ENCODE data around the gene EVI2A.
"Not testable (repeated sequence)": the region's sequence is repeated elsewhere in the genome, so short reads cannot be mapped to it uniquely, and the experiment has no call there.

The EVI2A gene, protein sequence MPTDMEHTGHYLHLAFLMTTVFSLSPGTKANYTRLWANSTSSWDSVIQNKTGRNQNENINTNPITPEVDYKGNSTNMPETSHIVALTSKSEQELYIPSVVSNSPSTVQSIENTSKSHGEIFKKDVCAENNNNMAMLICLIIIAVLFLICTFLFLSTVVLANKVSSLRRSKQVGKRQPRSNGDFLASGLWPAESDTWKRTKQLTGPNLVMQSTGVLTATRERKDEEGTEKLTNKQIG

DNA sequence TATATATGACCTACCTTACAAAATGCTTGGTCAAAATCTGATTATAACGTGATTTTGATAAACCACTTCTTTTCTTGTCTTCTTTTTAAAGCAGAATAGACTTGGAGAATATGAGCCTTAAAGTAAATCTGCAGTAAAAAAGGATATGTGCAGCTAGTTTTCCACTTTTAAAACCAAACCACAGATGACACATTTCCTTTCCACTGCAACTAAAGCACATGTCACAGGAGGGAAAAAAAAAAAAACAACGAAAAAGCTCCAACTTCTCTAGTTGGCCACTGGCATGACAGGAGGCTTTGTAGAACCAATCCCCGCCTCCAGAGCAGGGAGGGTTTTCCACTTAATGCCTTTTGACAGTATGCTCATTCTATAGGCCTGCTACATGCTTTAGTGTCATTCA is at the start of gene EVI2A:
TSS of gene EVI2A (minus strand) at position 142 of the 400 bp plus-strand sequence. CDS start 2,609 bp downstream, outside the sequence.
- DNase-seq, result peak in 8 of 14 donors; percentile 7 to 47 (median 24)

DNA sequence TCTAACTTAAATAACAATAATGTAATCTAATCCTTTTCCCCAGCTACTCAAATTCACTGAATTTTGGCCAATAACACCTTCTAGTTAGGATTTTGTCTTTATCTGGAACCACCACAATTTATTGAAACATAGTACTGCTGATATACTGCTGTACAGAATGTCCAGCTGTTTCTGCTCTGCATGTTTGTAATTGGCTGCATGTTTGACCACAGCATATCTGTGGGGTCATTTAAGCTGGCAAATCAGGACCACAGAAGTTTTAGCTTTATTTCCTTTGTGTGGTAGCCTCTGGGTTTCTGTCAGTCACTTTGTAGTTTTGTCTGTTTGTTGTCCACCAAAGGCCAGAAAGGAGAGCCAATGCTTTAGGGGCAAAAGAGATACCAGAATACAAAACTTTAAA is 47.8 kb upstream of the EVI2A start:
- no peak for DNase-seq

DNA sequence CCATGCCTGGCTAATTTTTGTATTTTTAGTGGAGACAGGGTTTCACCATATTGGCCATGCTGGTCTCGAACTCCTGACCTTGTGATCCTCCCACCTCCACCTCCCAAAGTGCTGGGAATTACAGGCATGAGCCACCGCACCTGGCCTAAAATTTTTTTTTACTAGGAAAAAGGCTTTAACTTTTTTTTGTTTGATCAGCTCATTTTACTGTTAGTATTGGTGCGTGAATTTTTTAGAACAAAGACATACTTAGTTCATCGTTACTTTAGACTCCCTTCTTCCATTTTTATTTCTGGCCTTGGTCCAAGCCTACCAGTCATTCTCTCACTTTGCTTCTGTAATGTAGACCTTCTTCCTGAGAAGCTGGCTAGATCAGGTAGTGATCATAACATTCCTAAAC is 44.7 kb upstream of the EVI2A start:
- DNase-seq, result no peak

DNA sequence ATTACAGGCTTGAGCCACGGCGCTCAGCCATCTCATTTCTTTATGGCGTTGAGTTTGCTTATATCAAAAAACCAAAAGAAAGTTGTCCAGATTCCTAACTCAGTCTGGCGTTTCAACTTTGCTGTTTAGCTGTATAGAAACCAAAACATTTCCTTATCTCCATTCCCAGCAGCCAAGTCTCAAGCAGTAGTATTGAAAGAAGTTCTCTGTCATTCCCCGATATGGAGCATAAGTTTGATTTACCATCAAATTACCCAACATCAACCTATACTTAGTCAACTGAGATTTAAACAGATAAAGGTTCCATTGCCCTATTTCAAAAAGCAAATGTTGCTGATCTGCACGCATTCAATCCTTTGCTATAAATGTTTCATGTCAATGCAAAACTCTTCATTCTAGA is 42.6 kb upstream of the EVI2A start:
- no peak for DNase-seq

DNA sequence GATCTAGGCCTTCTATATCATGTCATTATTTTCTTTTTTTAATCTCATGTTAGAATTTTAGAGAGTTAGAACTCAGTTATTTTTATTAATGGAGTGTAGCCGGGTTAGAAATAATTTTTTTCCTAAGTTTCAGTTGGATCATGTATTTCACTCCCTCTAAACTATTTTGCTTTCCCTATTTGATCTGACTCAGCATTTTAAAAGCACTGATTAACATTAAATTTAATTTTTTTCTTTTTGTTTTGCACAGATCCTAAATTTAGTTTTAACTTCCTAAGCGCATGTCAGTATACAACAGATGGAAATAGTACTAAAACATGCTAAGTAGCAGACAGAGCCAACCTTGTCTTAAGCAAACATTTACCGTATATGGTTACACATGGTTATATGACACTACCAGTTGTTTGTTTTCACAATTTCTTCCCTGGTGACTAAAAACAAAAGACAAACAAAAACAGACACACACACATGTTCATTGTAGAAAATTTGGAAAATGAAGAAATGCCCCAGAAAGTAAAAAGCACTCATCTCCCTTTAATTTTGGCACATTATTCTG is 36.5 kb upstream of the EVI2A start:
- DNase-seq, result no peak

DNA sequence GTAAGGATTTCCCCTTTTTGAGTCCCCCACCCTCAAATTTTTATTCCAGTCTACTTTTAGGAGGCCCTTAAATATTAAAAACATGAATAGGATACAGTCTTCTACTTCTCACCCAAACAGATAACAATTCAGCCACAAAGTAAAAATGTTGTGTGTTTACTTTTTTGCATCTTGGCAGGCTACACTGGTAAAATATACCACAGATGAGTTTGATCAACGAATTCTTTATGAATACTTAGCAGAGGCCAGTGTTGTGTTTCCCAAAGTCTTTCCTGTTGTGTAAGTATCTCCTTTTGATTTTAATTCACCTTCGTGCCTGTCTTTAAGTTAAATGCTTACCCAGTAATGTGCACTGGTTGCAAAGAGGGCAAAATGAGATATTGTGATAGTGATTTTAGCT is 35.7 kb upstream of the EVI2A start:
- DNase-seq, result no peak

DNA sequence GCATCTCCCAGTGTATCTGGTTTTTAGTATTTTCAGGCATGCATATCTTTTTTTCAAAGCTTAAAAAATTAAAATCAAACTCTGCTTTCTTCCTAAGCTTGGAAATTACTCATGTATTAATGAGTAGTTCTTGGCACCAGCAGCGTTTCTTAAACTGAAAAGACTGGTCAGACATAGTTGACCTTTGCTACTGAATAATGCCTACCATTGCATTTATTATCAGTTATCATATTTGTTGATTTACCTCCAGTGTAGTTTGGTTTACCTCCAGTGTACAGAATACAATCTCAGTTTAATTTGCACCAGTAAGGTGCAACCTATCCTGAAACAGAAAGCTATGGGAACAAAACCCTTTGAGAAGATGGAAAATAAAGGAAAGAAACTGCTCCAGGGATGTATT is 34.5 kb upstream of the EVI2A start:
- DNase-seq, result no peak

DNA sequence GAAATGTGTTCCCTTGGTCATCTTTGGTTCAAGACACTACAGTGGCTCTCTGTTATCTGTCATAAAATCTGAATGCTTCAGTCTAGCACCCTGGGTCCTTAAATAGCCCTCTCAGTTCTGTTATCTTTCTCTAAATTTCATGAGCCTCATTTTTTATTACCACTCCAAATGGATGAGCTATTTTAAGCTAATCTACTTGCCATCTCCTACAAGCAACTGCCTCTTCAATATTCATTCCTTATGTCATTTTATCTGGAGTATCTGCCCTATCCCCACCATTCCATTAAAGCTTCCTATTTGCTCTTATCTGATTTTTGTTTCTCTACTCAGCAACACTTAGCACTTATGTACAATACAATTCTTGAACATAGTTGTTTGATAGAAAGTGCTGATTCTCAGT is 28.0 kb upstream of the EVI2A start:
- no peak for DNase-seq

DNA sequence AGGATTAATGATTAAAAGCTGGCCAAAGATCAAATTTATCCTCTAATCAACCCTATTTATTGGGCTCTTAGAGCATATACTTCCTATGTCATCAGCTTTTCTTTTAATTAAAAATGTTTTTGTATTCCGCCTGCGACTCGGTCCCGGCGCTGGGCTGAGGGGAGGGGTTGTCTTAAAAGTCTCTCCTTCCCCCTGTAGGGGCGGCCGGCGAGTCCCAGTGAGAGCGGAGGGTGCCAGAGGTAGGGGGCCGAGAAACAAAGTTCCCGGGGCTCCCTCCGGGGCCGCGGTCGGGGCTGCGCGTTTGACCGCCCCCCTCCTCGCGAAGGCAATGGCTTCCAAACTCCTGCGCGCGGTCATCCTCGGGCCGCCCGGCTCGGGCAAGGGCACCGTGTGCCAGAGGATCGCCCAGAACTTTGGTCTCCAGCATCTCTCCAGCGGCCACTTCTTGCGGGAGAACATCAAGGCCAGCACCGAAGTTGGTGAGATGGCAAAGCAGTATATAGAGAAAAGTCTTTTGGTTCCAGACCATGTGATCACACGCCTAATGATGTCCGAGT is 23.8 kb upstream of the EVI2A start:
- not testable (repeated sequence) for DNase-seq

DNA sequence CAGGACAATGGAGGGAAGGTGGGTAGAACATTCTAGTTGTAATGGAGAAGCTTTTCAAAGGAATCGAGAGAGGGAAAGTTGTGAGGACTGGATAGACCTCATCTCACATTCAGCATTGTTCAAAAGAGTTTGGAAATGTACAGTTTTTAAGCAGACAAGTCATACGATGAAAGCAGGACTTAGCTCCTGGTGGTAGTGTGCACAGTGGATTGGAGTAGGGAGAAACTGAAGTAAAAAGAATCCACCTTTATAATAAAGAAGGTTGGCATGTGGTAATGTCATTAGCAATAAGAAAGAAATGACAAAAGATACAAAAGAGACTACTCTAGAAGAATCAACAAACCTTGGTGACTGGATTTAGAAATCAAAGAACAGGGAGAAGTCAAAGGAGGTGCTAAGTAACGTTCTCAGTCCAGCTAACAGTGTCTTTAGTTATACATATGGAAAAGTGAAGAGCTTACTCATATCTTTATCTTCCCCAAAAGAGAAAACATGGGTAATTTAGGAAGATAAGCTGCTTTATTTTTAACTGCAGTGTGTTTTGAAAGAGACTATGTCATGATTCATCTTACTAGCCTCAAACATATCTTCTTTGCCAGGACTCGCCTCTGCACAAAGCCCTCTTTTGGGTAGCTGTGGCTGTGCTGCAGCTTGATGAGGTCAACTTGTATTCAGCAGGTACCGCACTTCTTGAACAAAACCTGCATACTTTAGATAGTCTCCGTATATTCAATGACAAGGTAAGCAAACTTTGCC is 18.7 kb upstream of the EVI2A start:
- DNase-seq, result no peak

DNA sequence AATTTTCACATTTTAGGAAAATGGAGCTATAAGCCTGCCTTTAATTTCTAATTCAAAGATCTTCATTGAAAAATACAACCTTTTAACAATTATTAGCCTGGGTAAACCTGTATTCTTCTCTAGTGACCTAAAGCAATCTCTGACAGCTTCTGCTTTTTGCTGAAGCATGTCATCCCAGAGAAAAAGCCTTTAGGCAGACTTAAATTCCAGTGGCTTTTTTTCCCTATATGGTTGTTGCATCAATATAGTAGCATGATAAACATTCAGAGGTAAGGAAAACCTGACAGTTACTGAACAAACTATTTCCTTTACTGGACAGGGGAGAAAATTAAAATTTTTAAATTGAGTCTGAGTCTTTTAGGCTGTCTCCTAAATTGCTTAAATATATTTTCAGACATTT is 7.8 kb upstream of the EVI2A start:
- DNase-seq, result no peak

DNA sequence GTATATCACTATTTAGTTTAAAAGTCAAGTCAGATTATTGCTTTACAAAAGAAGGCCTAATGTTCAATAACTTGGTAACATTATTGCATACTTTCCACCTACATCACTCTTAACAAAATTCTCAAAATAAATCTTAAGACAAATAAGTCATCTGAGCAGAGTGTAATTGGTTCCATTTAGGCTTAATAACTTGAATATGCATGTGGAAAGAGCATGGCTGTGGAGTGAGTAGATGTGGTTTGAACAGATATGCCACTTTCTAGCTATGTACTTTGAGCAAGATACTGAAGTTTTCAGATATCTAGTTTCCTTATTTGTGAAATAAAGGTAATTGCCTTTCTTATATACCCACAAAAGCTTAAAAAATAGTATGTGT is 6.7 kb upstream of the EVI2A start:
- no peak for DNase-seq

DNA sequence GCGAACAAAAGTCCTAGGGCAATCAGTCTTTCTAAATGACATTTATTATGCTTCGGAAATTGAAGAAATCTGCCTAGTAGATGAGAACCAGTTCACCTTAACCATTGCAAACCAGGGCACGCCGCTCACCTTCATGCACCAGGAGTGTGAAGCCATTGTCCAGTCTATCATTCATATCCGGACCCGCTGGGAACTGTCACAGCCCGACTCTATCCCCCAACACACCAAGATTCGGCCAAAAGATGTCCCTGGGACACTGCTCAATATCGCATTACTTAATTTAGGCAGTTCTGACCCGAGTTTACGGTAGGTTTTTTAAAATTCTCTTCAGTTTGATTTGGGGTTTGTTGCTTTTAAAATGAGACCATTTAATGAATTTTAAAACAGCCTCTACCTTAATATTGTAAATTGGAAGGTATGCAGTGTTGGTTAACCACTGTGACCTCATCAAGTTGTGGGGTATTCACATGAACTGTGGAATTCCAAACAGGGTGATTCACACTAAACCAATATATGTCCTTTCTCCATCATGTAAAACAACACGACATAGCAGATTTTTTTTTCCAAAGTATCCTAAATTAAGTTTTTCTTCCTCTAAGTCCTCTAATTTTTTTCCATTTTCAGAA is 6.2 kb upstream of the EVI2A start:
- no peak for DNase-seq

DNA sequence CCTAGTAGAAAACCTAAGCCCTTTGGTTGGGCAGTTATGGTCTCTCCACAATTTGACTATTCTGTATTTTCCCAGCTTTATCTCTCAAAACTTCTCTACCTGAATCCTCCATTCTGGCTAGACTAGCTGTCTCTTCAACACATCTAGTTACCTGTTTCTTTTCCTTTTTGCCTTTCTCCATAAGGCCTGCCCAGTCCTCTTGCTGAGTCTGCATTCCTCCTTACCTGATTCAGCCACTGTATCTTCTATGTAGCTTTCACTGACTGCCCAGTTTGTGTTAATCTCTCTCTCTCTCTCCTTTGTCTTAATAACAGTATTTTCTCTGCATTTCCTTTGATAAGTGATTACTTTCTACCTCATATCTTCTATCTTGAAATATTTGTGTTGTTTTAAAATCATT is 2.1 kb upstream of the EVI2A start:
- no peak for DNase-seq

DNA sequence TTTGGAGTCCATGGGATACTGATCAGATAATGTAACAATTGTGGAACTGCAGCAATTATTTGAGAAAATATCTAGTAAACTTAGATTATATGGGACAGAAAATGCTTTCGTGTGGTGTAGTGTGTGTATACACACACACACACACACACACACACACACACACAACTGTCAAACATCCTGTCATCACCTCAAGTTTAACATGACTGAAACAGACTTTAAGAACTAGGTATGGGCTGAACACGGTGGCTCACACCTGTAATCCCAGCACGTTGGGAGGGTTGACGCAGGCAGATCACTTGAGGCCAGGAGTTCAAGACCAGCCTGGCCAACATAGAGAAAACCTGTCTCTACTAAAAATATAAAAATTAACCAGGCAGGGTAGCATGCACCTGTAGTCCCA is 544 bp upstream of the EVI2A start:
- DNase-seq, result no peak

DNA sequence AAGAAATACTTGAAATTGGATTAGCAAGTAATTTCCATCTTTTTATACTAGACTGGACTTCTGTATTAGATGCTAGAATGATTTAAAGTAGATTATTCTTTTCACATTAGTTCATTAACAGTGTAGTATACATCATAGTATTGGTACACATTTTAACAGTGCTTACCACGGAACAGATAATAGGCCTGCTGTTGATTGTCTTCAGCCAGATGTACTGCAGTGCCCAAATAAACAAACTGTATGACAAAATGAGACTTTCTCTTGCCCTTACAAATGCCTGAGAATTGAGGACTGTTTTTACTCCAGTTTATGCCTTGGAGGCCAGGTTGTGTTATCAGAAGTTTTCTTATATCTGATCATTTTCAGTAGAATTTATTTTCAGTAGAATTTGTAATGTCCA is 631 bp downstream of the EVI2A start:
- DNase-seq, result peak in 1 of 14 donors; percentile 19

DNA sequence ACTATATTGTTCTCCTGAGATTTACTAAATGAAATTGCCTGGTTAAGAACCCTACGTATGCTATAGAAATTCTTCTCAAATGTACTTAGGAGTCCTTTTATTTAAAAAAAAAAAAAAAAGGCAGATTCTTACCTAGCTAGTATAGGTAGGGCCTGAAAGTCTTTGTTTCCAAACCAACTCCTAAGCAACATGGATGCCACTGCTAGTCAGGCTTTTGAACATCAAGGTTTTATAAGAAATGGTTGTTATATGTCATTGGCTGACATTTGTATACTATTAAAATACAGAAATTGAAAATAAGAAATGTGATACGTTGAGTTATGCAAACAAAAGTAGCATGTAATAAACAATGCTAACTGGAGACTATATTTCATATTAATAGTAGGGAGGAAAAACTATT is 1.2 kb downstream of the EVI2A start:
- no peak for DNase-seq

DNA sequence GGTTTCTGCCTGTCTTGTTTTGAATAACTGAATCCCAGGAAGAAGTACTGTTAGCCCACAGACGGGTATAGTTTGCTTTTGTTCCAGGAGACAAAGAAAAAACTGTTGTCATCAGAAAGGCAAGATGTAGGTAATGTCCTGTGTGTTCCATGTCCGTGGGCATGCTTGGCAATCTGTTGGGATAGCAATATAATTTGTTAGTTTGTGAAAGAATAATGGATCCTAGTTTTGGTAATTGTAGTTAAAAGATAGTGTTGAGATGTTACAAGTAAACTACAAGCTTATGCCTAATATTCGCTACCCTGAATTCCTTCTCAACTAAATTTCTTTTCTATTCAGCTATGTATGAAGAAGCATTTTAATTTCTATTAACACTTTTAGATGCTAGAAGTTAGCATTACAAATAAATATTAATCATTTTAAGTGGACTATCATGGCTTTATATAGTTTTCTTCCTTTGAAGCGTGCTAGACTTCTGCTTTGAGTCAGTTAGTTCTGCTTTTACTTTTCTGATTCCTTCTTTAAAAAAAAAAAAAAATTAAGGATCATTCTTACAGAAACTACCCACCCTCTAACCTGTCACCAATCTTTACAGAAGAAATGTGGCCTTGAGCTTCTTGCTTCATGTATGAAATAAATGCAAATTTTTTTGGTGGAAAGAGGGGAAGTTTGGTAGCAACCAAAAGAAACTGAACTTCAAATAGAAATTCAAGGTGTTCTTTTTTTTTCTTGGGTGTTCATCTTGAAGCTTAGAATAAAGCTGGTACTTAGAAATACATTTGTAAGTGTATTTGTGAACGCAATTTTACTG is 2.4 kb downstream of the EVI2A start:
- peak in 2 of 14 donors; percentile 37 to 77 for DNase-seq

DNA sequence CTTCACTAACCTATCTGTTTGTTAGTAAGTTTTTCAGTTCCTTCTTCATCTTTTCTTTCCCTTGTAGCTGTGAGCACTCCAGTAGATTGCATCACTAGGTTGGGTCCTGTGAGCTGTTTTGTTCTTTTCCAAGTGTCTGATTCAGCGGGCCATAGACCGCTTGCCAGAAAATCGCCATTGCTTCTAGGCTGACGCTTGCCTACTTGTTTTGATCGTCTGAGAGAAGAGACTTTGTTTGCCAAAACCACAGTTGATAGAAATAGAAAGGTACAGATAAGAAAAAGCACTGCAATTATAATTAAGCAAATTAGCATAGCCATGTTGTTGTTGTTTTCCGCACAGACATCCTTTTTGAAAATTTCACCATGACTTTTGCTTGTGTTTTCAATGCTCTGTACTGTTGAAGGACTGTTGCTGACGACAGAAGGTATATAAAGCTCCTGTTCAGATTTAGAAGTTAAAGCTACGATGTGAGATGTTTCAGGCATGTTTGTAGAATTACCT is 3.1 kb downstream of the EVI2A start:
- peak in 11 of 14 donors; percentile 27 to 82 (median 60) for DNase-seq

DNA sequence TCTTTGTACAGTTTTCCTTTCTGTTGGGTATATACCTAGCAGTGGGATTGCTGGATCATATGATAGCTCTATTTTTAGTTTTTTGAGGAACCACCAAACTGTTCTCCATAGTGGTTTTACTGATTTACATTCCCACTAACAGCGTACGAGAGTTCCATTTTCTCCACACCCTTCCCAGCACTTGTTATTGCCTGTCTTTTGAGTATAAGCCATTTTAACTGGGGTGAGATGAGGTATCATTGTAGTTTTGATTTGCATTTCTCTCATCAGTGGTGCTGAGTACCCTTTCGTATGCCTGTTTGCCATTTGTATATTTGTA is 6.7 kb downstream of the EVI2A start:
- DNase-seq, result no peak

DNA sequence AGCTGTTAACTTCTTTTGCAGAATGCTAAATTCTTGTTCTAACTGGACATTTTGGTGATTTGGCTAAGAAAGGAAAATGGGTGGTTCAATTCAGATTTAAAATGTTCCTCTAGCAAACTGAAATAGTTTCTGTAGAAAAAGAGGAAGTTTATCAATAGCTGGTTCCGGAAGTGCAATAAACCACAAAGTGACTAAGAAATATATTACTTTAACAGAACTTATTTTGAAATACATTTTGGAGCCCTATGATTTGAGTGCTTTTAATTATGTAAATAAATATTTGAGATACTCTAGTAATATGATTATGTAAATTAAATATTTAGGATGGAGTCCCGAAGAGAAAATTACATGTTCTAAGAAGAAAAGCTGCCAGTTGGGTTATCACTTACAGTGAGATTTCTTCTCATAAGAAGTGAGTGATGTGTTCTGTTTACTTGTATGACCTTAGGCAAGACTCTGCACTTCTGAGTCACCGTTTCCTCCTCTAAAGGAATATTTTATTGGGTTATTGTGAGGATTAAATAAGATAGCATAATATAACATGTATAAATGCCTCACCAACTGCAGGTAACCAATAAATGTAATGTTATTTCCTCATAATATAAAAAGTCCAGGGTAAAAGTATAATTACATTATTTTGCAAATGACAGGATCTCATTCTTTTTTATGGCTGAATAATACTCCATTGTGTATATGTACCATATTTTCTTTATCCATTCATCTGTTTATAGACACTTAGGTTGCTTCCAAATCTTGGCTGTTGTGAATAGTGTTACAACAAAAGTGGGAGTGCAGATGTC is 7.2 kb downstream of the EVI2A start, which contains the start of gene EVI2B:
TSS of gene EVI2B (minus strand) at position 73 of the 800 bp plus-strand sequence. CDS start 8,445 bp downstream, outside the sequence.
- no peak for DNase-seq

Measured in C1 segment of cervical spinal cord (tissue), 14 donors.